ENCODE measurements around the gene NR2F2.

DNA sequence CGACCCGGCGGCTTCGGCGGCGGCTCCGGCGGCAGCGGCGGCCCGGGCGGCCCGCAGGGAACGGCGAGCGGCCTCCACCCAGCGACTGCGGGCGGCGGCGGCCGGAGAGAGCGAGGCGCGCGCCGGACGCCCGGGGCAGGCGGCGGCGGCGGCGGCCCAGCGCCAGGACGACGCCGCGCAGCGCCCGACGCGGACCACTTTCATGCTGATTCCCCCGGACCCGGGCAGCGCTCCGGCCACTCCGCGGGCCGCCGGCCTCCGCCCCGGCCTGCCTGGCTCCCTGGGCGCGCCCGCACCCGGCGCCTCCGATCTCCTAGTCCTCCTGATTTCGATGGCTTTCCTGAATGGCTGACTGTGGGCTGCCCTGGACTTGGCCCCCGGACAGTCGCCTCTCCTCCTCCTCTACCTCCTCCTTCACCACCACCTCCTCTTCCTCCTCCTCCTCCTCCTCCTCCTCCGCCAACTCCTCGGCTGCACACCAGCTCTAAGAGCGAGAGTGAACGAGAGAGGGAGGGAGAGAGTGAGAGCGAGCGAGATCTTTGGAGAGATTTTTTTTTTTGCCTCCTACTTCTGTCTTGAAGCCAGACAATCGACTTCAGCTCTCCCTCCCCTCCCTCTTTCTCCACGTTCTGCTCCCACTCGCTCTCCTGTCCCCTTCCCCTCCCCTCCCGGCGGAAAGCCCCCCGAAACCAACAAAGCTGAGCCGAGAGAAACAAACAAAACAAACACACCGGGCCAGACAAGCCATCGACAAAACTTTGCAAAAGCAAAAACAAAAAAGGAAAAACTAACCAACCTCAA lies 844 bp downstream of the NR2F2 start:
- TF ChIP-seq, protein P1, sequence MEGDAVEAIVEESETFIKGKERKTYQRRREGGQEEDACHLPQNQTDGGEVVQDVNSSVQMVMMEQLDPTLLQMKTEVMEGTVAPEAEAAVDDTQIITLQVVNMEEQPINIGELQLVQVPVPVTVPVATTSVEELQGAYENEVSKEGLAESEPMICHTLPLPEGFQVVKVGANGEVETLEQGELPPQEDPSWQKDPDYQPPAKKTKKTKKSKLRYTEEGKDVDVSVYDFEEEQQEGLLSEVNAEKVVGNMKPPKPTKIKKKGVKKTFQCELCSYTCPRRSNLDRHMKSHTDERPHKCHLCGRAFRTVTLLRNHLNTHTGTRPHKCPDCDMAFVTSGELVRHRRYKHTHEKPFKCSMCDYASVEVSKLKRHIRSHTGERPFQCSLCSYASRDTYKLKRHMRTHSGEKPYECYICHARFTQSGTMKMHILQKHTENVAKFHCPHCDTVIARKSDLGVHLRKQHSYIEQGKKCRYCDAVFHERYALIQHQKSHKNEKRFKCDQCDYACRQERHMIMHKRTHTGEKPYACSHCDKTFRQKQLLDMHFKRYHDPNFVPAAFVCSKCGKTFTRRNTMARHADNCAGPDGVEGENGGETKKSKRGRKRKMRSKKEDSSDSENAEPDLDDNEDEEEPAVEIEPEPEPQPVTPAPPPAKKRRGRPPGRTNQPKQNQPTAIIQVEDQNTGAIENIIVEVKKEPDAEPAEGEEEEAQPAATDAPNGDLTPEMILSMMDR (IDR thresholded peaks at IDR 0.05; ENCODE audit: low read length) = no peak
- no peak for TF ChIP-seq EZH2 (IDR thresholded peaks at IDR 0.05; ENCODE audit: borderline replicate concordance, low read length)

Data from OCI-LY1 (cell line).